ENCODE results near the gene DNAH3.

The DNAH3 gene

DNA sequence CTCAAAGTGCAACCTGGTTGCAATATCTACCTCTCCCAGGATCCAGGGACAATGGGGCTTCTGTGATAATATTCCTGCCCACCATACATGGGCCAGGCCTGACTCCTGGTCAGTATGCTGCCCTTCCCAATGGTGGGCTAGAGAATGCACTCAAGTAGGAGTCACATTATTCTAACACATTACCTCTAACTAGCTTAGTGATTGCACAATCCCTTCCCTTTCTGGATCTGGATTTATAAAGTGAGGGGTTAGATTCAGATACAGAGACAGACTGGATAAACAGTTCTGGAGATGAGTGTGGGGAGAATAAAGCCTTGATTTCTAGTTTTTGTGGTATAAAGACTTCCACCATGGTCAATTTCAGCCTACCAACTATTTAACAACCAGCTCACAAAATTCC lies 217.1 kb downstream of the DNAH3 start:
- TF ChIP-seq TAF1 (IDR thresholded peaks at IDR 0.05; ENCODE audit: borderline replicate concordance, insufficient read depth, low read length) (no peak), POLR2AphosphoS5 (IDR thresholded peaks at IDR 0.05; ENCODE audit: low read depth, low read length) (no peak), FOXP2 (optimal IDR thresholded peaks at IDR 0.05; ENCODE audit: borderline replicate concordance, extremely low read depth, extremely low read length, insufficient read depth) (no peak), SIN3A (IDR thresholded peaks at IDR 0.05; ENCODE audit: borderline replicate concordance, insufficient read depth, low read length) (no peak)
- TF ChIP-seq, protein P1, sequence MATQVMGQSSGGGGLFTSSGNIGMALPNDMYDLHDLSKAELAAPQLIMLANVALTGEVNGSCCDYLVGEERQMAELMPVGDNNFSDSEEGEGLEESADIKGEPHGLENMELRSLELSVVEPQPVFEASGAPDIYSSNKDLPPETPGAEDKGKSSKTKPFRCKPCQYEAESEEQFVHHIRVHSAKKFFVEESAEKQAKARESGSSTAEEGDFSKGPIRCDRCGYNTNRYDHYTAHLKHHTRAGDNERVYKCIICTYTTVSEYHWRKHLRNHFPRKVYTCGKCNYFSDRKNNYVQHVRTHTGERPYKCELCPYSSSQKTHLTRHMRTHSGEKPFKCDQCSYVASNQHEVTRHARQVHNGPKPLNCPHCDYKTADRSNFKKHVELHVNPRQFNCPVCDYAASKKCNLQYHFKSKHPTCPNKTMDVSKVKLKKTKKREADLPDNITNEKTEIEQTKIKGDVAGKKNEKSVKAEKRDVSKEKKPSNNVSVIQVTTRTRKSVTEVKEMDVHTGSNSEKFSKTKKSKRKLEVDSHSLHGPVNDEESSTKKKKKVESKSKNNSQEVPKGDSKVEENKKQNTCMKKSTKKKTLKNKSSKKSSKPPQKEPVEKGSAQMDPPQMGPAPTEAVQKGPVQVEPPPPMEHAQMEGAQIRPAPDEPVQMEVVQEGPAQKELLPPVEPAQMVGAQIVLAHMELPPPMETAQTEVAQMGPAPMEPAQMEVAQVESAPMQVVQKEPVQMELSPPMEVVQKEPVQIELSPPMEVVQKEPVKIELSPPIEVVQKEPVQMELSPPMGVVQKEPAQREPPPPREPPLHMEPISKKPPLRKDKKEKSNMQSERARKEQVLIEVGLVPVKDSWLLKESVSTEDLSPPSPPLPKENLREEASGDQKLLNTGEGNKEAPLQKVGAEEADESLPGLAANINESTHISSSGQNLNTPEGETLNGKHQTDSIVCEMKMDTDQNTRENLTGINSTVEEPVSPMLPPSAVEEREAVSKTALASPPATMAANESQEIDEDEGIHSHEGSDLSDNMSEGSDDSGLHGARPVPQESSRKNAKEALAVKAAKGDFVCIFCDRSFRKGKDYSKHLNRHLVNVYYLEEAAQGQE (IDR thresholded peaks at IDR 0.05; ENCODE audit: insufficient read depth in 1 of 2, low read depth in 2 of 2, low read length in 2 of 2): no peak

DNA sequence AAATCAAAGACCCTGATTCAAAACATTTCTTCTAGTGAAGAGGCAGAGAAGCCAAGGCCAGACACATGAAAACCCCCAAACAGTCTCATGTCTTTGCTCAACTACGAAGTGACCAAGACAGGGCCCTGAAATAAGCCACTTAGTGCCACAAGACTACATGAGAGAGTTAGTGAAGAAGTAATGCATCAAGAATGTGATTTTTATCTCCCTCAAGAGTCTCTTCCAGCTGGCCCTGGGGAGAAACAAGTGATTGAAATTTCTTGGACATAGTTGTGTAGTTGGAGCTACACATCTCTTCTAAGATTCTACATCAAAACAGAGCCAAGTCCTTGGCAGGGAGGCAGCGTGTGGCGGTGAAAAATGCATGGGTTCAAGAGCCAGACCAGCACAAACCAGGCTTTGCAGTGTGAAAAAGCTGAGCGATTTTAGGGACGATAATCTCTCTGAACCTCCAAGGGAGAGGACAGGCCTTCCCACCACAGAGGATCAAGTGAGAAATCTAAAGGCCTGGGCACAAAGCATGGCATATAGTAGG lies 219.5 kb downstream of the DNAH3 start:
- TF ChIP-seq, protein P1 (IDR thresholded peaks at IDR 0.05; ENCODE audit: insufficient read depth in 1 of 2, low read depth in 2 of 2, low read length in 2 of 2): no peak
- TF ChIP-seq FOXP2 (optimal IDR thresholded peaks at IDR 0.05; ENCODE audit: borderline replicate concordance, extremely low read depth, extremely low read length, insufficient read depth): no peak
- no peak for TF ChIP-seq TAF1 (IDR thresholded peaks at IDR 0.05; ENCODE audit: borderline replicate concordance, insufficient read depth, low read length)
- no peak for TF ChIP-seq SIN3A (IDR thresholded peaks at IDR 0.05; ENCODE audit: borderline replicate concordance, insufficient read depth, low read length)
- TF ChIP-seq POLR2AphosphoS5 (IDR thresholded peaks at IDR 0.05; ENCODE audit: low read depth, low read length): no peak

DNA sequence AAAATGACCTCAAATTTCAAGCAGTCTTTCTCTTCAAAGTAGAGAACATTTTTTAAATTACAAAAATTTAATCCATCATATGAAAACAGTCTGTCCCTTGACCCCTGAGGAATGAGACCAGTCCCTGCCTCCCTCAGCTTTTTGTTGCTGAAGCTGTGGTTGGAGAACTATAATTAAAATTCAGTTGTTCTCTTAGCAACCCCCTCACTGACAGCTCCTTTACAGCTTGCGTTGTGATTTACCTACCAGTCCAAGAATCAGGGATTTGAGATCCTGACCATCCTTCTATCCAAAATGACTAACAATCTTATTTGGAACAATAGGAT lies 220.3 kb downstream of the DNAH3 start:
- TF ChIP-seq, protein P1 (IDR thresholded peaks at IDR 0.05; ENCODE audit: insufficient read depth in 1 of 2, low read depth in 2 of 2, low read length in 2 of 2): no peak
- TF ChIP-seq SIN3A (IDR thresholded peaks at IDR 0.05; ENCODE audit: borderline replicate concordance, insufficient read depth, low read length) (no peak), TAF1 (IDR thresholded peaks at IDR 0.05; ENCODE audit: borderline replicate concordance, insufficient read depth, low read length) (no peak), POLR2AphosphoS5 (IDR thresholded peaks at IDR 0.05; ENCODE audit: low read depth, low read length) (no peak), FOXP2 (optimal IDR thresholded peaks at IDR 0.05; ENCODE audit: borderline replicate concordance, extremely low read depth, extremely low read length, insufficient read depth) (no peak)

DNA sequence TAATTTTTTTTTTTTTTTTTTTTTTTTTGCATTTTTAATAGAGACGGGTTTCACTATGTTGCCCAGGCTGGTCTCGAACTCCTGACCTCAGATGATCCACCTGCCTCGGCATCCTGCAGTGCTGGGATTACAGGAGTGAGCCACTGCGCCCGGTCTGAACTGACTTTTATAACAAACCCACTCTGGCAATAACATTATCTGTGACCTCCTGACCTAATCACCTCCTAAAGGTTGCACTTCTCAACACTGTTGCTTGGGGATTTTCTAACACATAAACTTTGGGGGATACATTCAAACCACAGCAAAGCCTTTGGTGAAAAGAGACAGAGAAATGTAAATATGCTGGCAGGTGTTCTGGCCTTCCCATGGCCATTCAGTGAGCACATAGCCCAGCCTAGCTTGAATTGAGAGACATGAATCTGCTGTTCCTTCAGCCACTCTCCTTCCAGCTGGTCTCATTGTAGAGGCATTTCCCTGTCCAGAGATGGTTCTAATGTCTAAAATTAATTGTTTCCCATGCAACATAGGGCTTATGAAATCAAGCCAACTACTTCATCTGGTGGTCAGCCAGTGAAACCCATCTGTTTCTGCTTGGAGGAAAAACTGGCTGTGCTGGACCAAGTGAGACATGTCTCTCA lies 221.8 kb downstream of the DNAH3 start:
- TF ChIP-seq, protein P1 (IDR thresholded peaks at IDR 0.05; ENCODE audit: insufficient read depth in 1 of 2, low read depth in 2 of 2, low read length in 2 of 2): no peak
- TF ChIP-seq TAF1 (IDR thresholded peaks at IDR 0.05; ENCODE audit: borderline replicate concordance, insufficient read depth, low read length): no peak
- TF ChIP-seq FOXP2 (optimal IDR thresholded peaks at IDR 0.05; ENCODE audit: borderline replicate concordance, extremely low read depth, extremely low read length, insufficient read depth): no peak
- TF ChIP-seq SIN3A (IDR thresholded peaks at IDR 0.05; ENCODE audit: borderline replicate concordance, insufficient read depth, low read length): no peak
- no peak for TF ChIP-seq POLR2AphosphoS5 (IDR thresholded peaks at IDR 0.05; ENCODE audit: low read depth, low read length)
